ENCODE results near the gene LHX8.

Gene LHX8

DNA sequence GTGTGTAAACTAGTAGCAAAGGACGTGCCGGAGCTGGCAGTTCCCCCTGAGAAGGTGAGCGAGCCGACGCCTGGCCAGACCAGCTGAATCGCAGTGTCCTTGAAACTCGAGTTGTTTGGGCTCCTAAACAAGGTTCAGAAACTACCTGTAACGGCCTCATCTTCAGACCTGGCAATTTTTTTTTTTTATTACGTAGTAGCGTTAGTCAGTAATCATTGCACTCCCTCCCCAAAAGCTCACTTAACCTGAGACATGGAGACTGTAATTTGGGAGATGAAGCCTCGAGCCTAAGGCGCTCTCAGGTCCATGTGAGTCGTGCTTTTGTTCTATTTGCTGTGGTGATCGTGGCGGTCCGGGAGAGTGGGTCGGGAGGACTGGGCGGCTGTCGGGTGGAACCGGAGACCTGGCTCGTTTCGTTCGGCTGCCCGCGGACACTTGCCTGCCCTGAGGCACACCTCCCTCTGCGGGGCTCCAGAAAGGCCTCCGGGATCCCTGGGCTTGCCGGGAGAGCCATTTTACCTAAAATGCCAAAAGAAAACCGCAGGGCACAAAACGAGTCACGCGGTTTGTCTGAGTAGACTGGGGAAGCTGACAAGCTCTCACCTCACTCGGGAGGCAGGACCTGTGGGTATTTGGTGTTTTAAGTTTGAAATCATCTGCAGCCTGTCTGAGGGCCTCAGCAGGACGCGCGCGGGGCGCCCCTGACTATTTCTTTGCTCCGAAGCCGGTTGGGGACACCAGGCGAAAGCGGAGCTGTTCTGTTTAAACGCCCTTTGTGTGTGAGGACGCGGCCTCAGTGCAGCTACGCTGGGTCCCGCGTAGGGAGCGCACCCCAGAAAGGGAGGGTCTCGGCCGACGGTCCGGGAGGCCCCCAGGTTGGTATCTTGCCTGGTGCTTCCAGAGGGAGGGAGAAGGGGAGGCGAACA, 722 bp downstream of the LHX8 start:
- no peak overlapping the region for H3K27ac ChIP-seq (ENCODE audit: low read depth, low read length)
- H3K9me3 ChIP-seq (ENCODE audit: control insufficient read depth, insufficient read depth, low read depth, low read length): no peaks in the 10 kb centered on the region
- peaks cover 51% of the 10 kb centered on the region for H3K4me1 ChIP-seq (ENCODE audit: control insufficient read depth, insufficient read depth, low read length)
- peak overlapping the region; percentile 61 for H3K4me3 ChIP-seq (ENCODE audit: low read depth, low read length)
- no peaks in the 10 kb centered on the region for H3K36me3 ChIP-seq (ENCODE audit: control insufficient read depth, insufficient read depth, low read length)
- H3K9ac ChIP-seq (ENCODE audit: low read length): peak overlapping the region; percentile 39
- H3K27me3 ChIP-seq (ENCODE audit: control insufficient read depth, insufficient read depth, low read length): peaks cover 100% of the 10 kb centered on the region

DNA sequence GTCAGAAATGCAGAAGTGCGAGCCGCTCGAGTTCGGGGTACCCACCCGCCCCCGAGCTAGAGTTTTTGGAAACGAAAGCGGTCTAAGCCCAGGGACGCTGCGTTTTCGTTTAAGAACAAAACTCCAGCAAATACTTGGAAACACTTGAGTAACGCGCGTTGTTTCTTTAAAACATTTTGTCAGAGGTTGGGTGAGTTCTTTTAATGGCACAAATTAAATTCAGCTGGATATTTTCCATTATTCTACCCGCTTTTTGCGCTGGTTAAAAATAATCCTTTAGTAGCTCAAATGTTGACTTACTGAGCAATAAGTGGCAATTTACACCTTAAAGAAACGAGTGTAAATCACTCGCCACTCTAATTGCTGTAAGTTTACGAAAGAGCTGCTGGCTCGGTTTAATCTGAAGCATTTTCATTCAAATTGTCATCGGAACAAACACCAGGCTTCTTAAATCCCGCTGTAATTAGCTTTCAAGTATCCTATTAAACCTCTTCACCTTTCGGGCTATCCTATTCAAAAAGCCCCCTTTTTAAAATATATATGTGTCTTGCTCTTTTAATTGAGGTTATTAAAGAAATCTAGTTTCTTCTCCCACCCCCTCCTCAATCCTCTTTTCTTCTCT, 1.5 kb downstream of the LHX8 start:
- H3K9me3 ChIP-seq (ENCODE audit: control insufficient read depth, insufficient read depth, low read depth, low read length): no peaks in the 10 kb centered on the region
- H3K4me3 ChIP-seq (ENCODE audit: low read depth, low read length): peak overlapping the region; percentile 61
- H3K4me1 ChIP-seq (ENCODE audit: control insufficient read depth, insufficient read depth, low read length): peaks cover 45% of the 10 kb centered on the region
- no peaks in the 10 kb centered on the region for H3K36me3 ChIP-seq (ENCODE audit: control insufficient read depth, insufficient read depth, low read length)
- H3K27me3 ChIP-seq (ENCODE audit: control insufficient read depth, insufficient read depth, low read length): peaks cover 99% of the 10 kb centered on the region
- peak overlapping the region; percentile 39 for H3K9ac ChIP-seq (ENCODE audit: low read length)
- H3K27ac ChIP-seq (ENCODE audit: low read depth, low read length): no peak overlapping the region

DNA sequence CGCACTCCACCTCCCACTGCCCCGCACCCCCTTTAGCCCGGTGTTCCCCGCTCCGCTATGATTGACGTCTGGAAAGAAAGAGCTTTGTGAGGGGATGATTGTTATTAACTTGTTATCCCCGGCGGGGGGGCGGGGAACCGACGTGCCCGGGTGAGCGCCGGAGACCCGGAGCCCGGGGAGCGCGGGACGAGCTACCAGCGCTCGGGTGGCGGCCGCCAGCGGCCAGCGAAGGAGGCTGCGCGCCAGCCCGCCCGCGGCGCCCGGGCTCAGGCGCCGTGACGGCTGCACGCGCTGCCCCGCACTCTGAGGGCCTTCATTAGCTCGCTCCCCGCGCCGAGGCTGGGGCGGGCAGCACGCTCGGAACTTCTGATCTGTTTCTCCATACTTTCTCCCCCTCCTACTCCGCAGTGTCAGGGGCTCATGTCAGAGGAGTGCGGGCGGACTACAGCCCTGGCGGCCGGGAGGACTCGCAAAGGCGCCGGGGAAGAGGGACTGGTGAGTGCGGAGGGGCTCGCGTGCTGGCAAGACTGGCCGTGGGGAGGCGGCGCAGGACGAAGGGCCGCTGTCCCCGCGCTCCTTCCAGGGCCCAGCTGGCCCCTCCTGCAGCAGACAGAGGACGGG, 2.1 kb downstream of the LHX8 start:
- H3K4me1 ChIP-seq (ENCODE audit: control insufficient read depth, insufficient read depth, low read length): peaks cover 39% of the 10 kb centered on the region
- H3K27me3 ChIP-seq (ENCODE audit: control insufficient read depth, insufficient read depth, low read length): peaks cover 99% of the 10 kb centered on the region
- H3K9me3 ChIP-seq (ENCODE audit: control insufficient read depth, insufficient read depth, low read depth, low read length): no peaks in the 10 kb centered on the region
- H3K36me3 ChIP-seq (ENCODE audit: control insufficient read depth, insufficient read depth, low read length): no peaks in the 10 kb centered on the region
- H3K27ac ChIP-seq (ENCODE audit: low read depth, low read length): no peak overlapping the region
- peak overlapping the region; percentile 61 for H3K4me3 ChIP-seq (ENCODE audit: low read depth, low read length)
- peak overlapping the region; percentile 67 for H3K9ac ChIP-seq (ENCODE audit: low read length)

DNA sequence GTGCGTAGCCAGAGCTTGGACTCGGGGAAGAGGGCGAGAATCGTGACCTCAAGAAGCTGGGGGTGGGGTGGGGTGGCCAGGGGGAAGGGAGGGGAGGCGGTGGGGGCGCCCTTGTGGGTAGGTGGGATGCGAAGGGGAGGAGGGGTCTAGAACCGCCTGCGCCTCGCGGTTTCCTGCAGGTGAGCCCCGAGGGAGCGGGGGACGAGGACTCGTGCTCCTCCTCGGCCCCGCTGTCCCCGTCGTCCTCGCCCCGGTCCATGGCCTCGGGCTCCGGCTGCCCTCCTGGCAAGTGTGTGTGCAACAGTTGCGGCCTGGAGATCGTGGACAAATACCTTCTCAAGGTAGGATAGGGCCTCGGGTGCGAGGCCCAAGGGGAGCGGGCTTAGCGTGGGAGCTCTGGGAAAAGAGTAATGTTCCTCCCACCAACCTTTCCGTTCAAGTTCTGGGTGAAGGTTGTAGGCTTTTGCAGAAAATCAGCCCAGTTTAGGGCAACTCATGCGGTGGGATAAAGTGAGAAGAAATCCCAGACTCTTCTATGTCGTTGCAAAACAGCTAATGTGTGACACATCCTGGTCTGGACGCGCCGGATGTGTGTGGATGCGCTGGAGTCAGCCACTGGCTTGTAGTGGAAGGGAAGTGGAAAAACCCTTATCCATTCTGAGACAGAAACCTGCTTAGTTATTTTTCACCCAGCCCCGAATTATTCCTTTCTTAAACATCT, 2.9 kb downstream of the LHX8 start:
- Histone ChIP-seq H3K9me3 (ENCODE audit: control insufficient read depth, insufficient read depth, low read depth, low read length) (no peaks in the 10 kb centered on the region), H3K9ac (ENCODE audit: low read length) (peak overlapping the region; percentile 7), H3K36me3 (ENCODE audit: control insufficient read depth, insufficient read depth, low read length) (no peaks in the 10 kb centered on the region), H3K27me3 (ENCODE audit: control insufficient read depth, insufficient read depth, low read length) (peaks cover 92% of the 10 kb centered on the region), H3K4me3 (ENCODE audit: low read depth, low read length) (peak overlapping the region; percentile 61), H3K27ac (ENCODE audit: low read depth, low read length) (no peak overlapping the region), H3K4me1 (ENCODE audit: control insufficient read depth, insufficient read depth, low read length) (peaks cover 31% of the 10 kb centered on the region)

DNA sequence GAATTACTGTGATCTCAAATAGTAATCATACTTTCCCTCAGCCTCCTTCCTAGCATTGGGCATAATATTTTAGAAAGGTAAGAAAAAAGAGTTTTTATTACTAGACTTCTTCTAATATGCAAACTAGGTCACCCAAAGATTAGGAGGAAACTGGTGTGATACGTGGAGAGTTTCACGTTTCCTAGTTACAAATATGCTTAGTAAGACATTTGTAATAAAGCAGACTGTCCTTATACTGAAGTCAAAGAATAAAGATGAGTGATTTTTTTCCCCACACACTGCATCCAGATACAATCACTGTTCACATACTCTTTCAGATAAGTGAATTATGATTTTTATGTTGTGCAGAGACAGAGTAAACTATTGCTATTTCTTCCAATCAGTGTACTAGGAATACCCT, 17.9 kb downstream of the LHX8 start:
- H3K27ac ChIP-seq (ENCODE audit: low read depth, low read length): no peak overlapping the region
- H3K9ac ChIP-seq (ENCODE audit: low read length): no peak overlapping the region
- no peaks in the 10 kb centered on the region for H3K9me3 ChIP-seq (ENCODE audit: control insufficient read depth, insufficient read depth, low read depth, low read length)
- no peaks in the 10 kb centered on the region for H3K4me1 ChIP-seq (ENCODE audit: control insufficient read depth, insufficient read depth, low read length)
- no peaks in the 10 kb centered on the region for H3K27me3 ChIP-seq (ENCODE audit: control insufficient read depth, insufficient read depth, low read length)
- H3K4me3 ChIP-seq (ENCODE audit: low read depth, low read length): no peak overlapping the region
- H3K36me3 ChIP-seq (ENCODE audit: control insufficient read depth, insufficient read depth, low read length): no peaks in the 10 kb centered on the region

DNA sequence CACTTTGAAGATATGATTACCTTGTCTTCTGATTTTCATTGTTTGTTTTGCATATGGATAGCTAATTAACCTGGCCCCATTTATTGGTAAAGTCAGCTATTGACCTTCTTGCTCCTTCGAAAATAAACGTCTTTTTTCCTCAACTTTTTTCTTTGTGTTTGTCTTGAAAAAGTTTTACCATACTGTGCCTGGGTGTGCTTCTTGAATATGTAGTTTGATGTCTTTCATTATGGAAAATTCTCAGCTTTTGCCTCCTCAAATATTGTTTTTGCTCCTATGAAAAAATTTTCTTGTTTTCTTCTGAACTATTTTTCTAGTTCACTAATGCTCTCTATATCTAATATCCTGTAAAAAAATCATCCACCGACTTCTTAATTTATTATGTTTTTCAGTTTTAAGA, 25.0 kb downstream of the LHX8 start:
- H3K27ac ChIP-seq (ENCODE audit: low read depth, low read length): no peak overlapping the region
- H3K36me3 ChIP-seq (ENCODE audit: control insufficient read depth, insufficient read depth, low read length): no peaks in the 10 kb centered on the region
- H3K4me3 ChIP-seq (ENCODE audit: low read depth, low read length): no peak overlapping the region
- no peaks in the 10 kb centered on the region for H3K9me3 ChIP-seq (ENCODE audit: control insufficient read depth, insufficient read depth, low read depth, low read length)
- H3K9ac ChIP-seq (ENCODE audit: low read length): no peak overlapping the region
- peaks cover 8% of the 10 kb centered on the region; the same call in 1 of the 2 replicates for H3K4me1 ChIP-seq (ENCODE audit: control insufficient read depth, insufficient read depth, low read length)
- no peaks in the 10 kb centered on the region for H3K27me3 ChIP-seq (ENCODE audit: control insufficient read depth, insufficient read depth, low read length)

DNA sequence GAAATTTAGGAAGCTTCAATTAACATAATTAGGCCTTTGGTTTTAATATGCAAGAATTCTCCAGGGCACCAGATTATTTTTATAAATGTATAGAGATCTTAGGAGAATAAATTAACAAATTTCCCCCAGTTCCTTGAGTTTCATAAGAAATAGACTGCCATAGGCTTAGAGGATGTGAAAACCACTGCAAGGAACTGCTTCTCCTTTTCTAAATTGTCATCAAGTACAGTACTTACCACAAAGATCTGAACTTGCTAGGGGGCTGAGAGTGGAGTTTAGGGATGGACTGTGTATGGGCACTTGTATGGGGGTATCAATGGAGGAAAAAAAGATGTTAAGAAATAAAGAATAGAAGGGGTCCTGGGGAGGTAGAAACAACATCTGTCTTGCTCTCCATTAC, 31.1 kb downstream of the LHX8 start:
- H3K27ac ChIP-seq (ENCODE audit: low read depth, low read length): no peak overlapping the region

DNA sequence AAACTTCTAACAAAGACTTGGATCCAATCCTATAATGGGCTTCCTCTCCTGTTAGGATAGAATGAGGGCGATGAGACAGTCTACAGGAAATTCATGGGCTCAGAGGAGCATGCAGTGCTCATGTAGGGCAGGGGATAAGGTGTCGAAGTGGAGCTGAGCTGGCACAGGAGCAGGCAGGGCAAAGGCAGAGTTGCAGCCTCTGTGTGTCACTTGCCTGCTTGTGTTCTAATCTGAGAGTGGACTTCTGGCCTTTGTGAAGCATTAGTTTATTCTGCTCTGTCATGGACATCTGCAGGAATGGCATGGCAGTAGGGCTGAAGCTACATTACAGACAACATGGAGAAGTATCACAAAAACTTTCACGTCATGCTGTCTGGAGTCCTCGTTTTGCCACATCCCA, 32.6 kb downstream of the LHX8 start:
- no peaks in the 10 kb centered on the region for H3K27me3 ChIP-seq (ENCODE audit: control insufficient read depth, insufficient read depth, low read length)
- H3K36me3 ChIP-seq (ENCODE audit: control insufficient read depth, insufficient read depth, low read length): no peaks in the 10 kb centered on the region
- no peak overlapping the region for H3K4me3 ChIP-seq (ENCODE audit: low read depth, low read length)
- no peak overlapping the region for H3K27ac ChIP-seq (ENCODE audit: low read depth, low read length)
- no peak overlapping the region for H3K9ac ChIP-seq (ENCODE audit: low read length)
- no peaks in the 10 kb centered on the region for H3K9me3 ChIP-seq (ENCODE audit: control insufficient read depth, insufficient read depth, low read depth, low read length)
- peaks cover 8% of the 10 kb centered on the region; the same call in 1 of the 2 replicates for H3K4me1 ChIP-seq (ENCODE audit: control insufficient read depth, insufficient read depth, low read length)

More for the DNA sequence above, 31.1 kb downstream of the LHX8 start:
- Histone ChIP-seq H3K9me3 (ENCODE audit: control insufficient read depth, insufficient read depth, low read depth, low read length) (no peaks in the 10 kb centered on the region), H3K4me3 (ENCODE audit: low read depth, low read length) (no peak overlapping the region), H3K4me1 (ENCODE audit: control insufficient read depth, insufficient read depth, low read length) (peaks cover 8% of the 10 kb centered on the region; the same call in 1 of the 2 replicates), H3K9ac (ENCODE audit: low read length) (no peak overlapping the region), H3K36me3 (ENCODE audit: control insufficient read depth, insufficient read depth, low read length) (no peaks in the 10 kb centered on the region), H3K27me3 (ENCODE audit: control insufficient read depth, insufficient read depth, low read length) (no peaks in the 10 kb centered on the region)

DNA sequence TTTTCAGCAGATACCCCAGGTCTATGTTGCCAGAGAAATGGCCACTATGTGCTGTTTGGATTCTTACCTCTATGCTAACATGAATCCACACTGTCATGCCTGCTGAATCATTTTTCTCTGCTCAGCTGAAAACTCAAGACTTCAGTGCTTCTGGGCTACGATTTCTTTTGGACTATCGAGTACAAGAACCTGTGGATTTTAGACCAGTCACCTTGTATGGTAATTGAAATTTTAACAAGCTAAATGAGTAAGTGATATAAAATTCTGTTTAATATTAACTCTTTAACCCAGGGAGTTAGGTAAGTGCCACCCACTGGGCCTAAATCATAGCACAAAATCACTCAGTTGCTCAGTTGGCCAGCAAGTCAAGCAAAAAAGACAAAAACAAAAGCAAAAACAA, 35.8 kb downstream of the LHX8 start:
- H3K36me3 ChIP-seq (ENCODE audit: control insufficient read depth, insufficient read depth, low read length): no peaks in the 10 kb centered on the region
- no peaks in the 10 kb centered on the region for H3K9me3 ChIP-seq (ENCODE audit: control insufficient read depth, insufficient read depth, low read depth, low read length)
- H3K27me3 ChIP-seq (ENCODE audit: control insufficient read depth, insufficient read depth, low read length): no peaks in the 10 kb centered on the region
- H3K9ac ChIP-seq (ENCODE audit: low read length): no peak overlapping the region
- H3K27ac ChIP-seq (ENCODE audit: low read depth, low read length): no peak overlapping the region
- H3K4me1 ChIP-seq (ENCODE audit: control insufficient read depth, insufficient read depth, low read length): no peaks in the 10 kb centered on the region
- no peak overlapping the region for H3K4me3 ChIP-seq (ENCODE audit: low read depth, low read length)

DNA sequence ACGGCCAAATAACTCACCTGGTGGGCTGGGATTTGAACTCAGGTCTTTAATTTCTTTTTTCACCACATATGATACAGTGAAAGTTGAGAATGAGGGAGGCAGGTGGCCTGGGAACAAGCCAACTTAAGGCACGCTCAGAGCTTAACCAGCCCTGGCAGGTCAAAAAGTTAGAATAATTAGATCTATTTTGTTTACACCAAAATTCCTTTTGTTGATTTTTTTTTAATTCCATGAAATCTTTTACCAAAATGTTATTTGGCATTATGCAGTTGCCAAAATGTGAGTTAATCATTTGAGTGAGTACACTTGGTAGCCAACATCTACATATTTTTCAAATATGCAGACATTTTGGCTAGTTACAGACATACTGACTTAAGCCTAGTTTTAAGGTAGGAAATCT, 36.8 kb downstream of the LHX8 start:
- Histone ChIP-seq H3K4me1 (ENCODE audit: control insufficient read depth, insufficient read depth, low read length) (no peaks in the 10 kb centered on the region), H3K9ac (ENCODE audit: low read length) (no peak overlapping the region), H3K36me3 (ENCODE audit: control insufficient read depth, insufficient read depth, low read length) (no peaks in the 10 kb centered on the region), H3K9me3 (ENCODE audit: control insufficient read depth, insufficient read depth, low read depth, low read length) (no peaks in the 10 kb centered on the region), H3K27ac (ENCODE audit: low read depth, low read length) (no peak overlapping the region), H3K4me3 (ENCODE audit: low read depth, low read length) (no peak overlapping the region), H3K27me3 (ENCODE audit: control insufficient read depth, insufficient read depth, low read length) (no peaks in the 10 kb centered on the region)
